ENCODE measurements around the gene ARPC5.

ARPC5 gene

DNA sequence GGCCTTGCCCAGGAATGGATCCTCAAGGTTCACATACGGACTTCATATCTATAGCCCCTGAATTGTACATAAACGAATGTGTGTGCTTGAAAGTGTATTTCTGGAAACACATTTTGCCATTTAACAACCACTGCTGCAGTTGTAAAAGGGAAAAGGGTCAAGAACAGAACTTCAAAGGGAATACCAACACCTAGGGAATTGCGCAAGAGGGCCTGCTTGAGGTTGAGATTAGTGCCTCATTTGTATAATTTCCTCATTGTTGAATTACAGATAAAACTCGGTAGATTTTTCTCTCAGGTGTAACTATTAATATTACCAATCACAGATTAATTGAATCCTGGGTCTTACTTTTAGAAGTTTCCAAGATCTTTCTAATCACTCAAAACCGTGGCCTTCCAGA is 51.4 kb downstream of the ARPC5 start:
- DNase-seq = no peak

DNA sequence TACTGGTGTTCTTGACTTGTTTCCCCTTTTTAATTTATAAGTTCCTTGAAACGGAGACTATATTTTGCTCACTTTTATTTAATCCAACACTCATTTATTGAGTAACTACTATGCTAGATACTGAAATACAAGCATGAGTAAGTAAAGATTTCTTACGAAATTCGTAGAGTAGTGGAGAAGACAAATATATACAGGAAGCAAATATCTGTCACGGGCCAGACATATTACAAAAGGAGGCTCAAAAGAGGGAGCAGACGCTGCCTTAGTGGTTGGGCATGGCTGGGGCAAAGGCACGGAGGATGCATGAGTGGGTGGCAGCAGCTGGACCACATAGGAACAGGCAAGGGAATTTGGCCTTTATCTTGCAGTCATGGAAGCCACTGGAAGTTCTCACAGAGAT is 52.1 kb downstream of the ARPC5 start:
- DNase-seq = no peak

DNA sequence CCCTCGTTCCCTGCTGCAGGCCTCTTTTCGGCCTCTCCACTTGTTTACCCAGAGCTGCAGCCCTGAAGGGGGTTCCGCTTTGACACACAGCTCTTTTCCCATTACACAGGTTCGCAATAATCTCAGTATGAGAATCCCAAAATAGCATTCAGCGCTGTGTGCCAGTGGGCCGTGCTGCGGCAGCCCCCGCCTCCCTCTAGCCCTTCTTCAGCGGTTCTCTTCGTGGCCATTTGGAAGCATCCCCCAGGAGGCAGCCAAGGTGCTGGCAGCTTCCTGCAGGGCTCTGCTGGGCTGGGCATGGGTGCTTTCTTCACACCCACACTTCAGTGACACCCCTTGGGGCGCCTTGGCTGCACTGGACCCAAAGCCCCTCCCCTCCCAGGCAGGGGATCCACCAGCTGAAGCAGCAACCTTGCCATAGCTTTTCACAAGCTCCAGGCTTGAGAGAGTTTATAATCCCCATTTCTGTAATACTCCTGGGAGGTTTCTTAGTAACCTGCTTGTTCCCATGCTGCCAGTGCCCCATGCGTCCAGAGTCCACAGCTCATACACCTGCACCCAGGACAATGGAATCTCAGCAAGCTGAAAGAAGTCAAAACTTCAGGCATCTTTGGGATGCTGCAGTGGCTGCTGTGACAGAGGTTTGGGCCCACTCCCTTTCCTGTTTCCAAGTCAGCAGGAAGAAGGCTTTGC is 53.4 kb downstream of the ARPC5 start:
- DNase-seq = no peak

DNA sequence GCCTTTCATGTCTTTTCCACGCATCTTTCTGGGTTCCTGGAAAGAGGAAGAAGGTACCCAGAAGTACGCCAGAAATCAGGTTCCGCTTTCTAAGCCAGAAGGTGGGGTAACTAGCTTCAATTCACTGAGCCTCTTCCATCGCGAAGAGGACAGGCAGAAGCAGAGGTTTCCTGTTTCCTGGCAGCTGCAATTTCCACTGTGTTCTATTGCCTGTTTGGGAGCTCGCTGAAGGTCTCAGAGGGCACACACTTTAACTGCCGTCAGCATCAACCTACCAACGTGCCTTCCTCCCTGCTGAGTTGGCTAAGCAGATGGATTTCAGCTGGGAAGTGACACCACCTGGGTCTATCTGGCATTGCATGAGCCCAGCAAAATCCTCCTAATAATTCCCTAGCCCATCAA is 55.3 kb downstream of the ARPC5 start:
- DNase-seq = peak in 1 of 2 donors; percentile 18

DNA sequence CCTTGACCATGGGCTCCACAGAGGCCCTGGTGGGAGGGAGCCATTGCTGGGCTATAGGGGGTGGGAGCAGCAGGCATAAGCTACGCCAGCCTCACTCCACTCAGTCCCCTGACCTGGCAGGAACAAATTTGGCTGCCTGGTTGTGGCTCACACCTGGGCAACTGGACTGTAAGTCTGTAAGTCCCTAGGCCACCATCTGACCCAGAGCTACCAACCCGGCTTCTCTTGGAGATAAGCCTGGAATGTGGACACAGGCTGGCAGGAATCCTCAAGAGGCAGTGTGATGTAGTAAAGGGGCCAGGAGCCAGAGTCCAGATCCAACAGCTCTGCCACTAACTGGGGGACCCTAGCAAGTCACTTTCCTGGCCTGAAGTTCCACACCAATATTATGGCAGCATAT is 56.7 kb downstream of the ARPC5 start:
- no peak for DNase-seq

DNA sequence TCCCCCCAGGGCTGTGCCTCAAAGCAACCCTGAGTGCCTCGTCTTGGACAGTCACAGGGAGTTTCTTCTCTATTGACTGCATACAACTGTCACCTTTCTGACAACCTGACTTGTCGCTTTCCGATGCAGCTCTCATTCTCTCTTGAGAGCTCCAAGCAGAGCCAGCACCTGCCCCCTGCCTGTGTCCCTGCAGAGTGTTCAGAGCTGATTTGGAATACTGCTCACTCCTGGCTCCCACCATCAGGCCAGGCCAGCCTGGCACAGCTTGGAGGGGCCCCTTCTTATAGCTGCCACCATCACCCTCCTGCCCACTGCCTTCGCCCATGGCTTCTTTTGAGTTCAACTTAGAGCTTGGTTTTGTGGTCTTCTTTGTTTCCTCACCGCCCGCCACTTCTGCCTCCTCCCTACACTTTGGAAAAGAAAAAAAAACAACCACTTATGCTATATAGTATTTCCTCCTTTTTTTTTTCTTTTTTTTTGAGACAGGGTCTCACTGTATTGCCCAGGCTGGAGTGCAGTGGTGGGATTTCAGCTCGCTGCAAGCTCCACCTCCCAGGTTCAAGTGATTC is 57.6 kb downstream of the ARPC5 start:
- DNase-seq = no peak

DNA sequence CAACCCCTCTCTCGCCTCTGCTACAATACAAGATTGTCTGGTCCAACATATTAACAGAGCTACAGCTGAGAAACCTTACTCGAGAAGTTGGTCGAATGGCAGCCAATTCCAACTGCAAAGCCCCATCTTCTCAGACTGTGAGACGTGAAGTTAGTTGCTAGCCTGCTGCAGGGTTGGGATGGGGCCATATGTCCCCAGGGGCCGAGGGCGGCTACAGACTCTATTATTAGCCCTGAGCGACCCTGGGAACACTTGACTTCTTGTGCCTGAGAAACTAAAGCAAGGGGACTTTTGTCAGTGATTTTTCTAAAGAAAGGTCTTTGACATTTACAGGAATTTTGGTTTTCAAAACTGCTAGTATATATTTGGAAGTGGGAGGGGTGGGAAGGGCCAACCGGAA is 59.0 kb downstream of the ARPC5 start:
- no peak for DNase-seq

DNA sequence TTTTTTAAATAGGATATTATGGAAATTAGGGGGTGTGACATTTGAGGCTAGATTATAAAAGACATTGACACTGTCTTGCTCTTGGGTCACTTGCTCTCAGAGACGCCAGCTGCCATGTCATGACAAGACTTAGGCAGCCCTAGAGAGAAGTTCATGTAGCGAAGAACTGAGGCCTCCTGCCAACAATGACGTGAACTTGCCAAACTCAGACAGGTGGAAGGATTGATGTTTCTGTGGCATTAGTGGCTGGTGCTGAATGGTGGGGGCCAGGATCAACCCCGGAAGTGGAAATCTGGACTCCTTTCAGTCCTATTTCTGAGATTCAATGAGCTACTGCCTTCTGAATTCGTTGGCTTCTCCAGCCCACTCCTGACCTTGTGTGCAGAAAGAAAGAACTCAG is 60.0 kb downstream of the ARPC5 start:
- DNase-seq = no peak

DNA sequence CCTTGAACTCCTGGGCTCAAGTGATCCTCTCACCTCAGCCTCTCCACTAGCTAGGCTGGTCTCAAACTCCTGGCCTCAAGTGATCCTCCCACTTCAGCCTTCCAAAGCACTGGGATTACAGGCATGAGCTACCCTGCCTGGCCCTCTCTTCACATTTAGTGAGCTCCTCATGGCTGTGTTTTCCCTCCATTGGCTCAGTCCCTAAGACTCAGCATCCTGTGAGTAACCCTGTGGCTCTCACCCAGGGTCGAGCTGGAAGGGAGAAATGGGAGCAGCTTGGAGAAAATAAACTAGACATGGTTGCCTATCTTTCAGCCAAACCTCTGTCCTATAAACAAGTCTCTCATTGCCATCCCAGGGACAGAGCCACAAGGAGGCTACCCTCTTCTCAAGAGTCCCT is 62.9 kb downstream of the ARPC5 start:
- no peak for DNase-seq

DNA sequence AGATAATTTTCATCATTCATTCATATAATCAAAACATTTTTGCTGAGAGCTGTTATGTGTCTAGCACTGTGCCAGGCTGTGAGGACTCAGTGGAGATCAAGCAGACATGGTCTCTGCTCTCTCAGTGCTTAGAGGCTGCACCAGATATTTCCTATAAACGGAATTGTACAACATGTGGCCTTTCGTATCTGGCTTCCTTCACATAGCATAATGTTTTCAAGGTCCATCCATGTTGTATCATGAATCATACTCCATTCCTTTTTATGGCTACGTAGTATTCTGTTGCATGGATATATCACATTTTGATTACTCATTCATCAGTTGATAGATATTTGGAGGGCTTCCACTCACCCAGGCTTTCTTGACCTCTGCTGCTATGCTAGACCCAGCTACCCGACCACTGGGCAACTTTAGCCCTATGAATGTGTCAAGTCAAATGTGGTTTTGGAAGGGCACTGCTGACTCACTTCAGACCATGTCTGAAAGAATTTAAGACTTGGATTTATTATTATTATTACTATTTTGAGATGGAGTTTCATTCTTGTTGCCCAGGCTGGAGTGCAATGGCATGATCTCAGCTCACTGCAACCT is 63.8 kb downstream of the ARPC5 start:
- DNase-seq = no peak

Data from hippocampal formation (tissue), 2 donors.